GM12878 (cell line): ENCODE data around the gene TEX2.

ENCODE experiments used
- CTCF ChIP-seq, 3 experiments: IDR thresholded peaks in 2 of 3; conservative IDR thresholded peaks in 1 of 3; 2 replicates each; pipeline ENCODE4 v1.5.1; 2011; ENCODE audit warnings: low read depth in 3 of 3, low read length in 3 of 3, mild to moderate bottlenecking in 3 of 3, control low read depth in 2 of 3, moderate library complexity in 2 of 3, inconsistent platforms in 1 of 3, mixed read lengths in 1 of 3; ENCODE audit not compliant: control insufficient read depth in 2 of 3, insufficient read depth in 1 of 3; ENCODE audit errors: extremely low read depth in 1 of 3
- FOXK2 ChIP-seq: fragments of 450-650 bp; IDR thresholded peaks from 2 replicates; pipeline ENCODE4 v1.6.1; 2017; ENCODE audit warnings: mild to moderate bottlenecking, moderate library complexity
- FOXM1 ChIP-seq: IDR thresholded peaks from 2 replicates; pipeline ENCODE4 v1.6.1; 2012; ENCODE audit warnings: low read depth, mild to moderate bottlenecking, inconsistent platforms, low read length, moderate library complexity
- PBX3 ChIP-seq: IDR thresholded peaks from 2 replicates; pipeline ENCODE4 v1.6.1; 2011; ENCODE audit warnings: mild to moderate bottlenecking, low read depth, low read length, moderate library complexity; ENCODE audit not compliant: insufficient replicate concordance
- POLR2A ChIP-seq: IDR thresholded peaks from 2 replicates; pipeline ENCODE4 v1.6.1; 2011; ENCODE audit warnings: low read depth, mild to moderate bottlenecking, low read length
- RCOR1 ChIP-seq: conservative IDR thresholded peaks from 2 replicates; pipeline ENCODE4 v1.6.1; 2012; ENCODE audit warnings: low read depth, low read length, improper control_type of control experiment
- REST ChIP-seq: IDR thresholded peaks from 2 replicates; pipeline ENCODE4 v1.6.1; 2012; ENCODE audit warnings: mild to moderate bottlenecking, low read depth, low read length
- YY1 ChIP-seq: IDR thresholded peaks from 2 replicates; pipeline ENCODE4 v1.6.1; 2011; ENCODE audit warnings: low read depth, mild to moderate bottlenecking, low read length

- no peak for TF ChIP-seq FOXM1
- TF ChIP-seq PBX3 = no peak
- TF ChIP-seq CTCF (IDR thresholded peaks at IDR 0.05 in 2 of 3, conservative IDR thresholded peaks at IDR 0.05 in 1 of 3; ENCODE audit: control insufficient read depth in 2 of 3, extremely low read depth in 1 of 3, insufficient read depth in 1 of 3, low read depth in 3 of 3, low read length in 3 of 3) = no peak
- no peak for TF ChIP-seq POLR2A
- no peak for TF ChIP-seq REST
- TF ChIP-seq YY1 = no peak
- no peak for TF ChIP-seq RCOR1
- no peak for TF ChIP-seq FOXK2
These were observed 17.6 kb downstream of the TEX2 start for GRCh38 chr17:64245218-64246145.
